Lung (tissue), 12 donors: ENCODE measurements around the gene RNF220. TPM values are rescaled to one million over a fixed set of nuclear protein-coding genes. Genes with fewer than 3 reads are reported as not detected.

Source experiments
- ATAC-seq: fragments of 200-7000 bp; cut with Tn5 transposase; one replicate; pipeline ENCODE4 v1.9.1; 2020; ENCODE audit warnings: moderate number of reproducible peaks; ENCODE audit not compliant: insufficient read depth, low FRiP score
- DNase-seq, 3 donors: peaks; one replicate each; pipeline ENCODE4 v3.0.0-alpha.2; 2013 to 2017
- H3K27ac ChIP-seq, 2 donors: one replicate each; pipeline ENCODE4 v1.5.1; 2013; ENCODE audit warnings: mild to moderate bottlenecking in 2 of 2, moderate library complexity in 2 of 2, control low read depth in 1 of 2, inconsistent platforms in 1 of 2, low read depth in 1 of 2, low read length in 1 of 2
- H3K27me3 ChIP-seq, 3 donors: one replicate each; pipeline ENCODE4 v1.5.1; 2013; ENCODE audit warnings: low read length in 2 of 3; ENCODE audit not compliant: control insufficient read depth in 3 of 3, insufficient read depth in 3 of 3
- H3K36me3 ChIP-seq, 4 donors: one replicate each; pipeline ENCODE4 v1.5.1; 2013; ENCODE audit warnings: low read length in 4 of 4, mild to moderate bottlenecking in 1 of 4, moderate library complexity in 1 of 4; ENCODE audit not compliant: control insufficient read depth in 4 of 4, insufficient read depth in 4 of 4
- H3K4me1 ChIP-seq, 5 donors: one replicate each; pipeline ENCODE4 v1.5.1; 2013; ENCODE audit warnings: low read length in 5 of 5, mild to moderate bottlenecking in 2 of 5, moderate library complexity in 1 of 5; ENCODE audit not compliant: control insufficient read depth in 5 of 5, insufficient read depth in 5 of 5
- H3K4me3 ChIP-seq: one replicate; pipeline ENCODE4 v1.5.1; 2013; ENCODE audit warnings: mild to moderate bottlenecking, control low read depth, moderate library complexity
- H3K9ac ChIP-seq, 2 donors: one replicate each; pipeline ENCODE4 v1.5.1; 2013; ENCODE audit warnings: low read length in 2 of 2, control low read depth in 1 of 2; ENCODE audit not compliant: insufficient read depth in 1 of 2
- H3K9me3 ChIP-seq, 4 donors: one replicate each; pipeline ENCODE4 v1.5.1; 2013; ENCODE audit warnings: low read length in 3 of 4, mild to moderate bottlenecking in 1 of 4, moderate library complexity in 1 of 4; ENCODE audit not compliant: control insufficient read depth in 4 of 4, insufficient read depth in 3 of 4
- CTCF ChIP-seq: IDR thresholded peaks from 2 replicates; pipeline ENCODE4 v1.5.1; 2012; ENCODE audit warnings: mild to moderate bottlenecking; ENCODE audit errors: control extremely low read depth, extremely low read depth
- WGBS, 2 donors: extraction: QIAGEN DNeasy Blood & Tissue Kit; methylation state at CpG; one replicate each; pipeline ENCODE4 v1.1.7; 2013; 5-methylcytosine and 5-hydroxymethylcytosine counted together
- polyA plus RNA-seq, 2 donors: library from polyadenylated mRNA; stranded (reverse); fragments of 200-250 nt; gene quantifications; one replicate each; pipeline ENCODE4 v1.2.1, GENCODE V29; 2013
- total RNA-seq, 2 donors: library from RNA; depleted of rRNA in 1 of 2; stranded (reverse); fragments of >200 nt in 1 of 2; gene quantifications; one replicate each; pipeline ENCODE4 v1.2.1, GENCODE V29; 2014 to 2021
- donor health status: control.
- donor health status: control.
- donor health status: Bipolar disorder and iron deficiency.
- donor health status: healthy.
- donor health status: DM: yes; HTN: yes; CAD: no.

Gene RNF220
- total and polyA plus RNA-seq, 4 donors, result 44.9 to 75.8 (median 69.5) TPM

- 82 to 91% methylated on average over 2 of the region's 2 CpGs for WGBS, 2 donors
- no peak for ATAC-seq
Observed at GRCh38 chr1:44572572-44572879, 167.5 kb downstream of the RNF220 start.

GRCh38 chr1:44575396-44575795 lies 170.3 kb downstream of the RNF220 start:
- DNase-seq (no peak), ATAC-seq (no peak)
- Histone ChIP-seq H3K27me3 (no peaks in the 10 kb centered on the region), H3K9me3 (no peaks in the 10 kb centered on the region), H3K4me3 (no peak overlapping the region), H3K9ac (no peak overlapping the region), H3K27ac (no peak overlapping the region), H3K36me3 (no peaks in the 10 kb centered on the region), H3K4me1 (peaks cover 0 to 10% (median 0%) of the 10 kb centered on the region in 5 donors)
- TF ChIP-seq CTCF, result no peak
- WGBS, 2 donors, result 60 to 81% methylated on average over 4 of the region's 4 CpGs

More at GRCh38 chr1:44572572-44572879, 167.5 kb downstream of the RNF220 start:
- TF ChIP-seq CTCF, result no peak
- Histone ChIP-seq H3K4me1 (peaks cover 0 to 10% (median 0%) of the 10 kb centered on the region in 5 donors), H3K27ac (no peak overlapping the region), H3K36me3 (no peaks in the 10 kb centered on the region), H3K27me3 (no peaks in the 10 kb centered on the region), H3K9ac (no peak overlapping the region), H3K9me3 (no peaks in the 10 kb centered on the region), H3K4me3 (no peak overlapping the region)
- no peak for DNase-seq

- no peaks in the 10 kb centered on the region for H3K9me3 ChIP-seq
- no peak overlapping the region for H3K4me3 ChIP-seq
- 56 to 69% methylated on average over 5 of the region's 5 CpGs for WGBS, 2 donors
- peaks cover 0 to 10% (median 0%) of the 10 kb centered on the region in 5 donors for H3K4me1 ChIP-seq
- peak; percentile 57 to 88 (median 71) for DNase-seq
- TF ChIP-seq CTCF, result no peak
- ATAC-seq, result no peak
- no peak overlapping the region for H3K9ac ChIP-seq
- no peaks in the 10 kb centered on the region for H3K36me3 ChIP-seq
- no peaks in the 10 kb centered on the region for H3K27me3 ChIP-seq
- H3K27ac ChIP-seq, result no peak overlapping the region
Observed at GRCh38 chr1:44576456-44577150, 171.5 kb downstream of the RNF220 start.

GRCh38 chr1:44581205-44581604 lies 176.2 kb downstream of the RNF220 start:
- Histone ChIP-seq H3K27ac (no peak overlapping the region), H3K36me3 (no peaks in the 10 kb centered on the region)

More at GRCh38 chr1:44581205-44581604, 176.2 kb downstream of the RNF220 start:
- no peak for TF ChIP-seq CTCF
- DNase-seq (no peak), ATAC-seq (no peak)
- H3K27me3 ChIP-seq, result peaks cover 0 to 1% (median 0%) of the 10 kb centered on the region in 3 donors
- H3K4me1 ChIP-seq, result peaks cover 0 to 8% (median 0%) of the 10 kb centered on the region in 5 donors
- H3K9ac ChIP-seq, result no peak overlapping the region
- H3K9me3 ChIP-seq, result no peaks in the 10 kb centered on the region
- 84 to 91% methylated on average over 6 of the region's 6 CpGs for WGBS, 2 donors
- no peak overlapping the region for H3K4me3 ChIP-seq
